ENCODE measurements around the gene MRPL12. TPM values are rescaled to one million over a fixed set of nuclear protein-coding genes. Genes with fewer than 3 reads are reported as not detected.

MRPL12 gene
- polyA plus RNA-seq, 3 donors = 21.2 to 57.0 (median 38.3) TPM

DNA sequence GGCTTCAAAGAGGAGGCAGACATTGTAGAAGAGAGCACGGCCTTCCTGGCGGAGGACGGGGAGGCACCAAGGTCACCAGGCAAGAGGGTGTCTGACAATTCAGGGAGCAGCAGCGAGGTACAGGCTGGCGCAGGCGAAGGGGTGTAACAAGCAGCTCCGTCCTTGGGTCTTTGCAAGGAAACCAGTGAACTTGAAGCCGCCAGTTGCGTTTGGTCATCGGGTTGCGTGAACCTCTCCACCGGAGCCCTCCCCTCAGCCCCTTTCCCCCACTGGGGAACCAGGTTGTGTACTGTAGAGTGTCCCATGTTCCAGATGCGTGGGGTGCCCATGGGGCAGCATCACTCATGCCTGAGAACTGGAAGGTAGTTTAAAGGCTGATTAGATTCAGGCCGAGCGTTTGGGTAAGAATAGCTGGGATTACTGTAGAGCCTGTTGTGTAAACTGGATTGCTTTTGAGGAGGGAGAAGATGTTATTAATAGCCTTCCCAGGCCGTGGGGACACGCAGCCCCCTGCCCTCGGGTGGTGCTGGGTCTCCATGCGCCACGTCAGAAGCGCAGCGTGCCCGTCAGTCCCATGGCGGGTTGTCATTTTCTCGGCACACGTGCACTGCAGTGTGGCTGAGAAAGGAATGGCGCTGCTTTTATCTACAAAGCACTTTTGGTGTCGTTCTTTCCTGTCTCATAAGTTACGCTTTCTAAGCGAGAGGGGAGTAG is 2.5 kb downstream of the MRPL12 start:
- H3K27me3 Mint-ChIP-seq (ENCODE audit: low read depth in 3 of 3) = peaks cover 0 to 12% (median 4%) of the 10 kb centered on the region in 3 donors
- no peak overlapping the region for H3K4me3 Mint-ChIP-seq
- Histone ChIP-seq H4K20me1 (ENCODE audit: insufficient read depth, low read length) (peaks cover 20% of the 10 kb centered on the region), H3K79me2 (ENCODE audit: insufficient read depth, low read length) (peaks cover 43% of the 10 kb centered on the region), H3K9me3 (replicated peaks in 1 of 2; ENCODE audit: control insufficient read depth in 1 of 2, insufficient read depth in 1 of 2, low read length in 2 of 2) (no peaks in the 10 kb centered on the region), H3K9ac (ENCODE audit: insufficient read depth, low read length, poor library complexity, severe bottlenecking) (no peak overlapping the region), H2AFZ (ENCODE audit: insufficient read depth, low read depth, low read length, poor library complexity, severe bottlenecking) (no peak overlapping the region), H3K4me2 (replicated peaks; ENCODE audit: extremely low read depth, low read length, poor library complexity, severe bottlenecking) (no peak overlapping the region), H3K27ac (ENCODE audit: low read depth in 1 of 2, low read length in 2 of 2) (no peak overlapping the region), H3K4me1 (ENCODE audit: control insufficient read depth in 1 of 2, insufficient read depth in 2 of 2, low read length in 2 of 2) (peaks cover 32 to 43% of the 10 kb centered on the region in 2 donors), H3K4me3 (replicated peaks in 1 of 3; ENCODE audit: low read depth in 2 of 3, low read length in 3 of 3) (no peak overlapping the region), H3K36me3 (replicated peaks in 1 of 2; ENCODE audit: control insufficient read depth in 1 of 2, insufficient read depth in 2 of 2, low read length in 2 of 2) (peaks cover 25 to 39% of the 10 kb centered on the region in 2 donors), H3K27me3 (ENCODE audit: control insufficient read depth in 2 of 2, insufficient read depth in 2 of 2, low read length in 2 of 2) (peaks cover 0 to 2% of the 10 kb centered on the region in 2 donors)
- H3K36me3 Mint-ChIP-seq = peaks cover 30 to 49% of the 10 kb centered on the region in 2 donors
- H3K4me1 Mint-ChIP-seq = peaks cover 39% of the 10 kb centered on the region
- peak overlapping the region in 1 of 7 donors; percentile 72 for H3K27ac Mint-ChIP-seq
- no peak for DNase-seq
- intact Hi-C loops (cut with micrococcal nuclease) = no loop called here
- H3K9me3 Mint-ChIP-seq = no peaks in the 10 kb centered on the region
- 94% methylated on average over 18 of the region's 30 CpGs for WGBS (ENCODE audit: insufficient coverage)
- TF ChIP-seq, protein P1, sequence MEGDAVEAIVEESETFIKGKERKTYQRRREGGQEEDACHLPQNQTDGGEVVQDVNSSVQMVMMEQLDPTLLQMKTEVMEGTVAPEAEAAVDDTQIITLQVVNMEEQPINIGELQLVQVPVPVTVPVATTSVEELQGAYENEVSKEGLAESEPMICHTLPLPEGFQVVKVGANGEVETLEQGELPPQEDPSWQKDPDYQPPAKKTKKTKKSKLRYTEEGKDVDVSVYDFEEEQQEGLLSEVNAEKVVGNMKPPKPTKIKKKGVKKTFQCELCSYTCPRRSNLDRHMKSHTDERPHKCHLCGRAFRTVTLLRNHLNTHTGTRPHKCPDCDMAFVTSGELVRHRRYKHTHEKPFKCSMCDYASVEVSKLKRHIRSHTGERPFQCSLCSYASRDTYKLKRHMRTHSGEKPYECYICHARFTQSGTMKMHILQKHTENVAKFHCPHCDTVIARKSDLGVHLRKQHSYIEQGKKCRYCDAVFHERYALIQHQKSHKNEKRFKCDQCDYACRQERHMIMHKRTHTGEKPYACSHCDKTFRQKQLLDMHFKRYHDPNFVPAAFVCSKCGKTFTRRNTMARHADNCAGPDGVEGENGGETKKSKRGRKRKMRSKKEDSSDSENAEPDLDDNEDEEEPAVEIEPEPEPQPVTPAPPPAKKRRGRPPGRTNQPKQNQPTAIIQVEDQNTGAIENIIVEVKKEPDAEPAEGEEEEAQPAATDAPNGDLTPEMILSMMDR (IDR thresholded peaks at IDR 0.05) = no peak

DNA sequence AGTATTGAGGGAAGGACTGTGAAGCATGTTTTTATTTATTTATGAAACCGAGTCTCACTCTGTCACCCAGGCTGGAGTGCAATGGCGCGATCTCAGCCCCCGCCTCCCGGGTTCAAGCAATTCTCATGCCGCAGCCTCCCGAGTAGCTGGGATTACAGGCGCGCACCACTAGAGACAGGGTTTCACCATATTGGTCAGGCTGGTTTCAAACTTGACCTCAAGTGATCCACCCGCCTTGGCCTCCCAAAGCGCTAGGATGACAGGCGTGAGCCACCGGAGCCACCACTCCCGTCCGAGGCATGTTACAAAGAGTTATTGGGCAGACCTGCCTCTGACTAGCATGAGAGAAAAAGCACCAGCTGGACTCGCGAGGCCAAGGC is 3.1 kb downstream of the MRPL12 start:
- H3K9ac ChIP-seq (ENCODE audit: insufficient read depth, low read length, poor library complexity, severe bottlenecking) = no peak overlapping the region
- Mint-ChIP-seq H3K27me3 (ENCODE audit: low read depth in 3 of 3) (peaks cover 0 to 15% (median 8%) of the 10 kb centered on the region in 3 donors), H3K4me1 (peaks cover 40% of the 10 kb centered on the region), H3K36me3 (peaks cover 25 to 44% of the 10 kb centered on the region in 2 donors), H3K27ac (no peak overlapping the region), H3K9me3 (no peaks in the 10 kb centered on the region), H3K4me3 (no peak overlapping the region)
- no peak for DNase-seq
- no peak overlapping the region for H2AFZ ChIP-seq (ENCODE audit: insufficient read depth, low read depth, low read length, poor library complexity, severe bottlenecking)
- H3K27me3 ChIP-seq (ENCODE audit: control insufficient read depth in 2 of 2, insufficient read depth in 2 of 2, low read length in 2 of 2) = peaks cover 0 to 7% of the 10 kb centered on the region in 2 donors
- TF ChIP-seq, protein P1 (IDR thresholded peaks at IDR 0.05) = no peak
- H3K4me2 ChIP-seq (replicated peaks; ENCODE audit: extremely low read depth, low read length, poor library complexity, severe bottlenecking) = no peak overlapping the region
- H3K79me2 ChIP-seq (ENCODE audit: insufficient read depth, low read length) = peaks cover 38% of the 10 kb centered on the region
- peaks cover 20 to 33% of the 10 kb centered on the region in 2 donors for H3K36me3 ChIP-seq (replicated peaks in 1 of 2; ENCODE audit: control insufficient read depth in 1 of 2, insufficient read depth in 2 of 2, low read length in 2 of 2)
- H3K9me3 ChIP-seq (replicated peaks in 1 of 2; ENCODE audit: control insufficient read depth in 1 of 2, insufficient read depth in 1 of 2, low read length in 2 of 2) = no peaks in the 10 kb centered on the region
- intact Hi-C loops (cut with micrococcal nuclease) = no loop called here
- H3K27ac ChIP-seq (ENCODE audit: low read depth in 1 of 2, low read length in 2 of 2) = no peak overlapping the region
- peaks cover 15% of the 10 kb centered on the region for H4K20me1 ChIP-seq (ENCODE audit: insufficient read depth, low read length)
- WGBS (ENCODE audit: insufficient coverage) = 98% methylated on average over 17 of the region's 17 CpGs
- no peak overlapping the region for H3K4me3 ChIP-seq (replicated peaks in 1 of 3; ENCODE audit: low read depth in 2 of 3, low read length in 3 of 3)
- H3K4me1 ChIP-seq (ENCODE audit: control insufficient read depth in 1 of 2, insufficient read depth in 2 of 2, low read length in 2 of 2) = peaks cover 37 to 48% of the 10 kb centered on the region in 2 donors

Data from CD14-positive monocyte (primary cell).